PC-9 (cell line): ENCODE measurements around the gene ADGRD1.

Experiments used
- CTCF ChIP-seq: fragments of 200-600 bp; sonication (generic); conservative IDR thresholded peaks from 2 replicates; pipeline ENCODE4 v1.6.1; 2017; ENCODE audit warnings: mixed run types, antibody characterized with exemption, mild to moderate bottlenecking, moderate library complexity
- EZH2 ChIP-seq: fragments of 200-600 bp; sonication (generic); IDR thresholded peaks from 2 replicates; pipeline ENCODE4 v1.8.0; 2017; ENCODE audit warnings: antibody characterized with exemption, low read depth

GRCh38 chr12:130977743-130978095 is 24.0 kb downstream of the ADGRD1 start:
- no peak for TF ChIP-seq CTCF
- no peak for TF ChIP-seq EZH2
